Adrenal gland (tissue), 5 donors: ENCODE measurements around the gene KIFC3.

ENCODE experiments used
- POLR2A ChIP-seq, 2 donors: fragments of 450-650 bp; IDR thresholded peaks; one replicate each; pipeline ENCODE4 v1.6.1; 2017; ENCODE audit warnings: antibody characterized with exemption in 2 of 2, mild to moderate bottlenecking in 2 of 2, moderate library complexity in 1 of 2
- TF ChIP-seq, protein P1 (sequence below), 6 experiments: fragments of 450-650 bp in 4 of 6; fragments of 200-600 bp in 2 of 6; sonication (generic) in 1 of 6; IDR thresholded peaks; 1 replicate in 5 of 6; 2 replicates in 1 of 6; pipeline versions ENCODE4 v1.5.1 to v1.8.0; 2016 to 2021; ENCODE audit warnings: antibody characterized with exemption in 6 of 6, mild to moderate bottlenecking in 2 of 6, moderate library complexity in 1 of 6
- donor health status: DM: no; HTN: no; CAD: no.

DNA sequence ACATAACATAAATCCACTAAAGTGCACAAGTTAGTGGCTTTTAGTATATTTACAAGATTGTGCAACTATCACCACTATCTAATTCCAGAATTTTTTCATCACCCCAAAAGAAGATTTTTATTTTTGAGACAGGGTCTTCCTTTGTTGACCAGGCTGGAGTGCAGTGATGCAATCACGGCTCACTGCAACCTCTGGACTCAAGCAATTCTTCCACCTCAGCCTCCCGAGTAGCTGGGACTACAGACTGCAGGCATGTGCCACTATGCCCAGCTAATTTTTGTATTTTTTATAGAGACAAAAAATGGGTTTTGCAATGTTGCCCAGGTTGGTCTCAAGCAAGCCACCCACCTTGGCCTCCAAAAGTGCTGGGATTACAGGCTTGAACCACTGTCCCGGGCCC is 92.6 kb downstream of the KIFC3 start:
- TF ChIP-seq POLR2A (IDR thresholded peaks at IDR 0.05) = no peak
- TF ChIP-seq, protein P1, sequence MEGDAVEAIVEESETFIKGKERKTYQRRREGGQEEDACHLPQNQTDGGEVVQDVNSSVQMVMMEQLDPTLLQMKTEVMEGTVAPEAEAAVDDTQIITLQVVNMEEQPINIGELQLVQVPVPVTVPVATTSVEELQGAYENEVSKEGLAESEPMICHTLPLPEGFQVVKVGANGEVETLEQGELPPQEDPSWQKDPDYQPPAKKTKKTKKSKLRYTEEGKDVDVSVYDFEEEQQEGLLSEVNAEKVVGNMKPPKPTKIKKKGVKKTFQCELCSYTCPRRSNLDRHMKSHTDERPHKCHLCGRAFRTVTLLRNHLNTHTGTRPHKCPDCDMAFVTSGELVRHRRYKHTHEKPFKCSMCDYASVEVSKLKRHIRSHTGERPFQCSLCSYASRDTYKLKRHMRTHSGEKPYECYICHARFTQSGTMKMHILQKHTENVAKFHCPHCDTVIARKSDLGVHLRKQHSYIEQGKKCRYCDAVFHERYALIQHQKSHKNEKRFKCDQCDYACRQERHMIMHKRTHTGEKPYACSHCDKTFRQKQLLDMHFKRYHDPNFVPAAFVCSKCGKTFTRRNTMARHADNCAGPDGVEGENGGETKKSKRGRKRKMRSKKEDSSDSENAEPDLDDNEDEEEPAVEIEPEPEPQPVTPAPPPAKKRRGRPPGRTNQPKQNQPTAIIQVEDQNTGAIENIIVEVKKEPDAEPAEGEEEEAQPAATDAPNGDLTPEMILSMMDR (IDR thresholded peaks at IDR 0.05) = no peak
